Measurements from ENCODE around the gene RAI2. TPM values are rescaled to one million over a fixed set of nuclear protein-coding genes. Genes with fewer than 3 reads are reported as not detected.
A peak's percentile ranks its signal among the peaks of the same experiment; 100 is the strongest.

Gene RAI2
- total RNA-seq, 1 donor from 2014 or later: 5.7 TPM

DNA sequence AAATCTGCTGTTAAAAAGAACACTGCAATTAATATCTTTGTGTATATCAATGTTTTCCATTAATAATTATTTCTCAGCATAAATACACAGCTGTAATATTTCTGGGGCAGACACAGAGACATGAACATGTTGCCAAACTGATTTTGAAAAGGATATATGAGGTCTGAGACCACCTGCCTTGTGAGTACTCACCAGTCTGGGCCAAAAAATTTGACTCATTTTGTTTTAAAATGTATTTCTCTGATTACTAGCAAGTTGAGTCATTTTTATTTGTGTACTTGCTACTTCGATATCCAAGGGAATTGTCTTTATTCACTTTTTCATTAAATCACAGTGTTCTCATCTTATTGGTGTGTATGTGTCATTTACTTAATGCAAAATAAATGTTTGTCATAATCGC, 8.5 kb upstream of the RAI2 start:
- no peaks in the 10 kb centered on the region for H3K9me3 Mint-ChIP-seq
- no peak overlapping the region for H3K4me3 Mint-ChIP-seq
- H3K27me3 Mint-ChIP-seq: peaks cover 10% of the 10 kb centered on the region
- no peaks in the 10 kb centered on the region for H3K4me1 Mint-ChIP-seq (ENCODE audit: unreplicated experiment)
- DNase-seq (ENCODE audit: extremely low spot score, unreplicated experiment): no peak
- no peak overlapping the region for H3K27ac Mint-ChIP-seq
- no peaks in the 10 kb centered on the region for H3K36me3 Mint-ChIP-seq
- TF ChIP-seq, protein P1, sequence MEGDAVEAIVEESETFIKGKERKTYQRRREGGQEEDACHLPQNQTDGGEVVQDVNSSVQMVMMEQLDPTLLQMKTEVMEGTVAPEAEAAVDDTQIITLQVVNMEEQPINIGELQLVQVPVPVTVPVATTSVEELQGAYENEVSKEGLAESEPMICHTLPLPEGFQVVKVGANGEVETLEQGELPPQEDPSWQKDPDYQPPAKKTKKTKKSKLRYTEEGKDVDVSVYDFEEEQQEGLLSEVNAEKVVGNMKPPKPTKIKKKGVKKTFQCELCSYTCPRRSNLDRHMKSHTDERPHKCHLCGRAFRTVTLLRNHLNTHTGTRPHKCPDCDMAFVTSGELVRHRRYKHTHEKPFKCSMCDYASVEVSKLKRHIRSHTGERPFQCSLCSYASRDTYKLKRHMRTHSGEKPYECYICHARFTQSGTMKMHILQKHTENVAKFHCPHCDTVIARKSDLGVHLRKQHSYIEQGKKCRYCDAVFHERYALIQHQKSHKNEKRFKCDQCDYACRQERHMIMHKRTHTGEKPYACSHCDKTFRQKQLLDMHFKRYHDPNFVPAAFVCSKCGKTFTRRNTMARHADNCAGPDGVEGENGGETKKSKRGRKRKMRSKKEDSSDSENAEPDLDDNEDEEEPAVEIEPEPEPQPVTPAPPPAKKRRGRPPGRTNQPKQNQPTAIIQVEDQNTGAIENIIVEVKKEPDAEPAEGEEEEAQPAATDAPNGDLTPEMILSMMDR (conservative IDR thresholded peaks at IDR 0.05): no peak

DNA sequence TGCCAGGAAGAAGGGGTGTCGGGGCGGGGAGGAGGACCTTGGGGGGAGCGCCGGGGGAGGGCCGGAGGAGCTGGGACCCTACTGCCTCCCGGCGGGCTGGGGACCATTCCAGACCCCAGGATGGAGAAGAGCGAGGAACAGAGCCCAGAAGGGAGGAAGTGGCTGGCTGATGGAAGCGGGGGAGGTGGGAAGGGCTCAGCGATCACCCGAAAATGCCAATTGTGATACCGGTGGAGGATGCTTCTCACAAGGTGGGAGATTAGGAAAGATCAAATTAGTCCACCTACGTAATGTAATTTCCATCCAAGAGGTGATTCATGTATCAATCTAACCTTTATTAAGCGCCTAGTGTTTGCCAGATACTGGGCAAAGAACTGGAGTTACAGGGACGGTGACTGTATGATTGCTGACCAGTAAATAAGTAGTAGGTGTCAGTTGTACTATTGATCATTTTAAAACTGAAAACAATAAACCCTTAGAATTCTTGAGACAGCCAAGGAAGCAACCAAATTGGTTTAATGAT, 452 bp upstream of the RAI2 start:
- Mint-ChIP-seq H3K27ac (no peak overlapping the region), H3K4me3 (peak overlapping the region; percentile 80), H3K27me3 (peaks cover 79% of the 10 kb centered on the region), H3K4me1 (ENCODE audit: unreplicated experiment) (peaks cover 10% of the 10 kb centered on the region), H3K9me3 (no peaks in the 10 kb centered on the region), H3K36me3 (no peaks in the 10 kb centered on the region)
- DNase-seq (ENCODE audit: extremely low spot score, unreplicated experiment): no peak
- TF ChIP-seq, protein P1 (conservative IDR thresholded peaks at IDR 0.05): no peak

DNA sequence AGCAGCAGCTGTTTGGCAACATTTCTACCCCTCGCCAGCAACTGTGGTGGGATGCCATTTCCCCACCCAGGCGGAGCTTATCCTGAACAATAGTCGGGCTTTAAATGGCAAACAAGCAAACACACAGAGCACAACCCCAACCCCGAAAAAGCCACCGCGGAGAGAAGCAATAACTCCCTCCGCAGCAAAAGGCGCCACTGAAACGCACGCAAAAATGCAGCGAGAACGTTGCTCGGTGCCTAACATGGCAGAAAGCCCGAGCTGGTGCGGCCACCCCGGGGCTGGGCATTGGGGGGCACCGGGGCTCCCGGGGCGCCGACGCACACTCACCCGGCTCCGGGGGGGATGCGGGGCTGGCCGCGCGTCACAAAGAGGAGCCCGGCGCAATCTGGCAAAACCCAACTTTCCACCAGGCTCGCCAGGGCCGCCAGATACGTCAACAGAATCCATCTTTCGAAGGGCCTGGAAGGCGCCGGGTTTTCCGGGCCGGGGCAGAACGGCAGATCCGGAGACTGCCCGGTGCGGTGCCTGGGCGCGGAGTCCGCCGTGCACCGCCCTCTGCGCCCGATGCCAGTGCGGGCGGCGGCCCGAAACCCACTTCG, 818 bp downstream of the RAI2 start:
- no peaks in the 10 kb centered on the region for H3K36me3 Mint-ChIP-seq
- H3K9me3 Mint-ChIP-seq: no peaks in the 10 kb centered on the region
- no peak for DNase-seq (ENCODE audit: extremely low spot score, unreplicated experiment)
- peak overlapping the region; percentile 90 for H3K4me3 Mint-ChIP-seq
- H3K27me3 Mint-ChIP-seq: peaks cover 88% of the 10 kb centered on the region
- TF ChIP-seq, protein P1 (conservative IDR thresholded peaks at IDR 0.05): no peak
- H3K4me1 Mint-ChIP-seq (ENCODE audit: unreplicated experiment): peaks cover 10% of the 10 kb centered on the region
- peak overlapping the region; percentile 77 for H3K27ac Mint-ChIP-seq

DNA sequence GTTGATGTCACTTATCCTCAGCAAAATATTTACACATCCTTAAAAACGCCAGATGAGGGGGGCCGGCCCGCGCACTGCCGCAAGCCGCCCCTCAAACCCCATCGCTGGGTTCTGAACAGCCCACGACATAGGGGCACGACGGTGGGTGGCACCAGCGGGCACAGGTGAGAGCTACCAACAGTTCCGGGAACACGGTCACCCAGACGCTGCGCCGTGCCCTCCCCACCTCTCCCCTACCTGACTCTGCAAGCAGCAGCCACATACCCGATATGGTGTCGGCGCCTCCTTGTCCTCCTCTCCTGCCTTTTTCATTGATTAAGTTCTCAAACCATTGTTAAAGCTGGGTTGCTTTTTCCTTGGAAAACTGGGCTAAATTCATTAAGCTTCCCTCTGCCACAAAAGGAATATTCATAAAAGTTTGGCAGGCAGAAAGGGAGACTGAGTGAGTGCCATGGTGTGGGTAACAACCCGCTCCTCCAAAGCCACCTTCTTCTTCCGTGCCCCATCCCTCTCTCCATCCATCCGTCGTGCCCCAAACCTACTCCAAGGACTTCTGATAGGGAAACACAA, 1.4 kb downstream of the RAI2 start:
- Mint-ChIP-seq H3K4me1 (ENCODE audit: unreplicated experiment) (peaks cover 10% of the 10 kb centered on the region), H3K36me3 (no peaks in the 10 kb centered on the region), H3K27me3 (peaks cover 86% of the 10 kb centered on the region), H3K4me3 (peak overlapping the region; percentile 90), H3K27ac (peak overlapping the region; percentile 77), H3K9me3 (no peaks in the 10 kb centered on the region)
- TF ChIP-seq, protein P1 (conservative IDR thresholded peaks at IDR 0.05): no peak
- DNase-seq (ENCODE audit: extremely low spot score, unreplicated experiment): no peak

- no peak overlapping the region for H3K4me3 Mint-ChIP-seq
- H3K36me3 Mint-ChIP-seq: no peaks in the 10 kb centered on the region
- no peak overlapping the region for H3K27ac Mint-ChIP-seq
- peaks cover 66% of the 10 kb centered on the region for H3K27me3 Mint-ChIP-seq
- no peaks in the 10 kb centered on the region for H3K9me3 Mint-ChIP-seq
- no peak for DNase-seq (ENCODE audit: extremely low spot score, unreplicated experiment)
- TF ChIP-seq, protein P1 (conservative IDR thresholded peaks at IDR 0.05): no peak
- peaks cover 4% of the 10 kb centered on the region for H3K4me1 Mint-ChIP-seq (ENCODE audit: unreplicated experiment)
Measured at GRCh38 chrX:17854531-17854930, 6.6 kb downstream of the RAI2 start.
